Neural crest cell (in vitro differentiated cells): ENCODE measurements around the gene OR6N1. TPM values are rescaled to one million over a fixed set of nuclear protein-coding genes. Genes with fewer than 3 reads are reported as not detected.

Experiments used
- DNase-seq: peaks from one replicate; pipeline ENCODE4 v3.0.0; 2021; ENCODE audit warnings: low read depth, mixed read lengths, low spot score
- H3K27ac Mint-ChIP-seq: one replicate; pipeline ENCODE4 v1.8.0; 2021; ENCODE audit warnings: mild to moderate bottlenecking, mixed read lengths; ENCODE audit not compliant: unreplicated experiment
- H3K27me3 Mint-ChIP-seq: 2 replicates; pipeline ENCODE4 v1.8.0; 2021; ENCODE audit warnings: low read depth, mild to moderate bottlenecking, mixed read lengths
- H3K36me3 Mint-ChIP-seq: 2 replicates; pipeline ENCODE4 v1.8.0; 2021; ENCODE audit warnings: low read depth, mild to moderate bottlenecking, mixed read lengths
- H3K4me1 Mint-ChIP-seq: 2 replicates; pipeline ENCODE4 v1.8.0; 2021; ENCODE audit warnings: mixed read lengths
- H3K4me3 Mint-ChIP-seq: one replicate; pipeline ENCODE4 v1.8.0; 2021; ENCODE audit warnings: mild to moderate bottlenecking, mixed read lengths
- H3K9me3 Mint-ChIP-seq: 2 replicates; pipeline ENCODE4 v1.8.0; 2021; ENCODE audit warnings: mixed read lengths
- total RNA-seq: library from RNA; stranded (reverse); gene quantifications from 2 replicates; pipeline ENCODE4 v1.2.1, GENCODE V29; 2021
- TF ChIP-seq, protein P1 (sequence below): fragments of 200-600 bp; sonication (generic); conservative IDR thresholded peaks from 2 replicates; pipeline ENCODE4 v1.5.0; 2021; ENCODE audit warnings: antibody characterized with exemption, mild to moderate bottlenecking

Gene OR6N1
- total RNA-seq, 1 donor from 2014 or later: not detected

- Mint-ChIP-seq H3K36me3 (no peaks in the 10 kb centered on the region), H3K27ac (no peak overlapping the region), H3K4me1 (no peaks in the 10 kb centered on the region), H3K4me3 (no peak overlapping the region), H3K9me3 (no peaks in the 10 kb centered on the region), H3K27me3 (peaks cover 38% of the 10 kb centered on the region)
- TF ChIP-seq, protein P1, sequence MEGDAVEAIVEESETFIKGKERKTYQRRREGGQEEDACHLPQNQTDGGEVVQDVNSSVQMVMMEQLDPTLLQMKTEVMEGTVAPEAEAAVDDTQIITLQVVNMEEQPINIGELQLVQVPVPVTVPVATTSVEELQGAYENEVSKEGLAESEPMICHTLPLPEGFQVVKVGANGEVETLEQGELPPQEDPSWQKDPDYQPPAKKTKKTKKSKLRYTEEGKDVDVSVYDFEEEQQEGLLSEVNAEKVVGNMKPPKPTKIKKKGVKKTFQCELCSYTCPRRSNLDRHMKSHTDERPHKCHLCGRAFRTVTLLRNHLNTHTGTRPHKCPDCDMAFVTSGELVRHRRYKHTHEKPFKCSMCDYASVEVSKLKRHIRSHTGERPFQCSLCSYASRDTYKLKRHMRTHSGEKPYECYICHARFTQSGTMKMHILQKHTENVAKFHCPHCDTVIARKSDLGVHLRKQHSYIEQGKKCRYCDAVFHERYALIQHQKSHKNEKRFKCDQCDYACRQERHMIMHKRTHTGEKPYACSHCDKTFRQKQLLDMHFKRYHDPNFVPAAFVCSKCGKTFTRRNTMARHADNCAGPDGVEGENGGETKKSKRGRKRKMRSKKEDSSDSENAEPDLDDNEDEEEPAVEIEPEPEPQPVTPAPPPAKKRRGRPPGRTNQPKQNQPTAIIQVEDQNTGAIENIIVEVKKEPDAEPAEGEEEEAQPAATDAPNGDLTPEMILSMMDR: no peak
- no peak for DNase-seq
Measured at GRCh38 chr1:158728510-158729225, 43.3 kb downstream of the OR6N1 start.

DNA sequence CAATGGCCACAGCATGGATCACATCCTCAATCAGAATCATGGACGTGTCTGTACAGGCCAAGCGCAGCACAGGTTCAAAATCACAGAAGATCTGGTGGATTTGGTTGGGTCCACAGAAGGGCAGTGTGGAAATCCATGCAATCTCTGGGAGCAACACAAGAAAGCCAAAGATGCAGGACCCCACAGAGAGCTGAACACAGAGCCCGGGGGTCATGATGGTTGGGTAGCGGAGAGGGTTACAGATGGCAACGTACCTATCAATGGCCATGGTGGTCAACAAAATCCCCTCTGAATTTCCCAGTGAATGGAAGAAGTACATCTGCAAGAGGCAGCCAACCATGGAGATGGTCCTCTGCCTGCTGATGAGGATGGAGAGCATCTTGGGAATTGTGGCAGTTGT lies 47.6 kb downstream of the OR6N1 start:
- H3K4me1 Mint-ChIP-seq: no peaks in the 10 kb centered on the region
- no peaks in the 10 kb centered on the region for H3K36me3 Mint-ChIP-seq
- TF ChIP-seq, protein P1: no peak
- no peaks in the 10 kb centered on the region for H3K9me3 Mint-ChIP-seq
- no peak for DNase-seq
- peaks cover 53% of the 10 kb centered on the region for H3K27me3 Mint-ChIP-seq
- H3K27ac Mint-ChIP-seq: no peak overlapping the region
- no peak overlapping the region for H3K4me3 Mint-ChIP-seq

DNA sequence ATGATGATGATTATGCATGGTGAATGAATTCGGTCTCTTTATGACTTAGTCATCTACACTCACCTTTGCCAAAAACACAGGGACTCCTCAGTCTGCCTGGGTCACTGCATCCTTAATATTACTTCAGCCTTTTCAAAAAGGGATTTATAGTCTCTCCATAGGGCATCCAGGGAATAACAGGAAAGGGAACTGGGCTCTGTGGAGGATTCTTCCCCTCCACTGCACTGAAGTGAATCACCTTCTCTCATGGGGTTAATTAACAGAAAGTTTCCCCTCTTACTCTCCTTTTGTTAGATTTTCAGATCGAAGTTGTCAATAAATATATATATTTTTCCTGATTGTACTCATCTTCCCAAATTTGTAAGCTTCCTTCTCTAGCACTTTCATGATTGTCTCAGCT lies 51.4 kb downstream of the OR6N1 start, which contains the start of gene OR6K3:
TSS of gene OR6K3 (minus strand) at position 101 of the 400 bp plus-strand sequence. CDS start 2,605 bp downstream, outside the sequence.
- H3K4me3 Mint-ChIP-seq: no peak within 1 kb of the TSS
- no peaks in the 10 kb centered on the region for H3K36me3 Mint-ChIP-seq
- peaks cover 2% of the 10 kb centered on the region for H3K9me3 Mint-ChIP-seq
- peaks cover 56% of the 10 kb centered on the region for H3K27me3 Mint-ChIP-seq
- no peak within 1 kb of the TSS for H3K27ac Mint-ChIP-seq
- no peaks in the 10 kb centered on the region for H3K4me1 Mint-ChIP-seq
- TF ChIP-seq, protein P1: no peak
- DNase-seq: no peak

GRCh38 chr1:158719664-158720063 lies 52.3 kb downstream of the OR6N1 start:
- Mint-ChIP-seq H3K4me1 (no peaks in the 10 kb centered on the region), H3K27ac (no peak overlapping the region), H3K9me3 (peaks cover 2% of the 10 kb centered on the region), H3K36me3 (no peaks in the 10 kb centered on the region), H3K27me3 (peaks cover 57% of the 10 kb centered on the region), H3K4me3 (no peak overlapping the region)
- TF ChIP-seq, protein P1: no peak
- no peak for DNase-seq

- H3K27ac Mint-ChIP-seq: no peak overlapping the region
- peaks cover 2% of the 10 kb centered on the region for H3K9me3 Mint-ChIP-seq
- H3K4me3 Mint-ChIP-seq: no peak overlapping the region
- TF ChIP-seq, protein P1: no peak
- no peaks in the 10 kb centered on the region for H3K36me3 Mint-ChIP-seq
- H3K27me3 Mint-ChIP-seq: peaks cover 67% of the 10 kb centered on the region
- H3K4me1 Mint-ChIP-seq: no peaks in the 10 kb centered on the region
- no peak for DNase-seq
Measured at GRCh38 chr1:158717344-158717743, 54.7 kb downstream of the OR6N1 start.
